ENCODE measurements around the gene ZNF446. TPM values are rescaled to one million over a fixed set of nuclear protein-coding genes. Genes with fewer than 3 reads are reported as not detected.
A peak's percentile ranks its signal among the peaks of the same experiment; 100 is the strongest.

ZNF446 gene
- total and polyA plus RNA-seq, 9 of the 15 experiments (the other 6 are each of a cell fraction or from before 2014, with no cell fraction given), result 0.07 to 4.8 (median 1.2) TPM

GRCh38 chr19:58499021-58499927, 23.1 kb downstream of the ZNF446 start (continued):
- no peak; the same call in 1 of the 2 replicates for TF ChIP-seq ATF3 (IDR thresholded peaks at IDR 0.05)
- no peak; the same call in 1 of the 2 replicates for TF ChIP-seq ATF3 (CRISPR knock-in tag; conservative IDR thresholded peaks at IDR 0.05)
- peak; percentile 62; the same call in 1 of the 2 replicates for TF ChIP-seq GATAD2A (IDR thresholded peaks at IDR 0.05)
- peak; percentile 82; the same call in 1 of the 2 replicates for TF ChIP-seq RREB1 (CRISPR knock-in tag; IDR thresholded peaks at IDR 0.05)
- no peak for TF ChIP-seq TEAD2 (tag; IDR thresholded peaks at IDR 0.05)
- TF ChIP-seq ZNF561 (CRISPR knock-in tag; conservative IDR thresholded peaks at IDR 0.05), result no peak
- TF ChIP-seq GTF2E2 (tag; IDR thresholded peaks at IDR 0.05), result no peak
- peak; percentile 10; the same call in 1 of the 2 replicates for TF ChIP-seq KLF6 (CRISPR knock-in tag; IDR thresholded peaks at IDR 0.05; ENCODE audit: borderline replicate concordance)
- no peak for TF ChIP-seq MXD1 (CRISPR knock-in tag; IDR thresholded peaks at IDR 0.05; ENCODE audit: borderline replicate concordance, poor library complexity, severe bottlenecking)
- TF ChIP-seq TGIF2 (CRISPR knock-in tag; IDR thresholded peaks at IDR 0.05), result no peak
- no peak for TF ChIP-seq HNRNPK (IDR thresholded peaks at IDR 0.05; ENCODE audit: low read depth, low read length, poor library complexity, severe bottlenecking)
- no peak for TF ChIP-seq ZNF707 (CRISPR knock-in tag; conservative IDR thresholded peaks at IDR 0.05)
- no peak for TF ChIP-seq HMGXB4 (CRISPR knock-in tag; IDR thresholded peaks at IDR 0.05)
- no peak for TF ChIP-seq ZBTB34 (CRISPR knock-in tag; IDR thresholded peaks at IDR 0.05)
- TF ChIP-seq PRMT5 (CRISPR knock-in tag; IDR thresholded peaks at IDR 0.05), result no peak
- no peak for TF ChIP-seq SIRT6 (IDR thresholded peaks at IDR 0.05; ENCODE audit: low read depth, low read length)
